ENCODE measurements around the gene CLOCK. TPM values are rescaled to one million over a fixed set of nuclear protein-coding genes. Genes with fewer than 3 reads are reported as not detected.

CLOCK gene
- polyA plus RNA-seq, 2 of the 4 experiments (the other 2 are of a cell fraction), result 6.6 to 14.2 TPM

DNA sequence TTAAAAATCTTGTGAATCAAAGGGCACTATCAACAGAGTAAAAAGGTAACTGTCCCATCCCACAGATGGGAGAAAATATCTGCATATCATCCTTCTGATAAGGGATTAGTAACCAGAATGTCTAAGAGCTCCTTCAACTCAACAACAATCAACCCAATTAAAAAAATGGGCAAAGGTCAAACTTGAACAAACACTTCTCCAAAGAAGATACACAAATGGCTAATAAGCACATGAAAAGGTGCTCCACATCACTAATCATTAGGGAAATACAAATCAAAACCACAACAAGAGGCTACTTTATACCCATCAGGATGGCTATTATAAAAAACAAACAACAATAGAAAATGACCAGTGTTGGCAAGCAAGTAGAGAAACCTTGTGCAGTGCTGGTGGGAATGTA lies 107.7 kb downstream of the CLOCK start:
- no peak overlapping the region for H3K4me2 ChIP-seq
- no peak overlapping the region for H3K27ac ChIP-seq
- FAIRE-seq (no peak), ATAC-seq (no peak), DNase-seq (ENCODE audit: low read depth in 1 of 2, low spot score in 1 of 2) (no peak)
- ChIA-PET POLR2A (interaction anchor here (1.5 kb wide), 1 partner anchor 44 kb away, joined by 3 read pairs; the partner anchor contains the start of gene TMEM165), CTCF (no interaction called here)
- no peak overlapping the region for H3K4me3 ChIP-seq
- no peaks in the 10 kb centered on the region for H3K9me3 ChIP-seq
- TF ChIP-seq POLR2A (IDR thresholded peaks at IDR 0.05; ENCODE audit: low read length) (no peak), HDAC2 (IDR thresholded peaks at IDR 0.05) (no peak), TP53 (CRISPR knock-in tag; IDR thresholded peaks at IDR 0.05) (no peak), RNF2 (IDR thresholded peaks at IDR 0.05; ENCODE audit: borderline replicate concordance, low read depth) (no peak), NFE2L2 (conservative IDR thresholded peaks at IDR 0.05; ENCODE audit: low read length) (no peak), NPAS2 (CRISPR knock-in tag; IDR thresholded peaks at IDR 0.05; ENCODE audit: borderline replicate concordance) (no peak), FOSB (CRISPR knock-in tag; IDR thresholded peaks at IDR 0.05) (no peak), PHF8 (IDR thresholded peaks at IDR 0.05; ENCODE audit: borderline replicate concordance, low read depth) (no peak), CBX2 (IDR thresholded peaks at IDR 0.05; ENCODE audit: borderline replicate concordance, low read depth) (no peak)
- TF ChIP-seq, protein P1, sequence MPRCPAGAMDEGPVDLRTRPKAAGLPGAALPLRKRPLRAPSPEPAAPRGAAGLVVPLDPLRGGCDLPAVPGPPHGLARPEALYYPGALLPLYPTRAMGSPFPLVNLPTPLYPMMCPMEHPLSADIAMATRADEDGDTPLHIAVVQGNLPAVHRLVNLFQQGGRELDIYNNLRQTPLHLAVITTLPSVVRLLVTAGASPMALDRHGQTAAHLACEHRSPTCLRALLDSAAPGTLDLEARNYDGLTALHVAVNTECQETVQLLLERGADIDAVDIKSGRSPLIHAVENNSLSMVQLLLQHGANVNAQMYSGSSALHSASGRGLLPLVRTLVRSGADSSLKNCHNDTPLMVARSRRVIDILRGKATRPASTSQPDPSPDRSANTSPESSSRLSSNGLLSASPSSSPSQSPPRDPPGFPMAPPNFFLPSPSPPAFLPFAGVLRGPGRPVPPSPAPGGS (IDR thresholded peaks at IDR 0.05), result no peak
- peaks cover 8% of the 10 kb centered on the region; the same call in 1 of the 3 replicates for H3K4me1 ChIP-seq

DNA sequence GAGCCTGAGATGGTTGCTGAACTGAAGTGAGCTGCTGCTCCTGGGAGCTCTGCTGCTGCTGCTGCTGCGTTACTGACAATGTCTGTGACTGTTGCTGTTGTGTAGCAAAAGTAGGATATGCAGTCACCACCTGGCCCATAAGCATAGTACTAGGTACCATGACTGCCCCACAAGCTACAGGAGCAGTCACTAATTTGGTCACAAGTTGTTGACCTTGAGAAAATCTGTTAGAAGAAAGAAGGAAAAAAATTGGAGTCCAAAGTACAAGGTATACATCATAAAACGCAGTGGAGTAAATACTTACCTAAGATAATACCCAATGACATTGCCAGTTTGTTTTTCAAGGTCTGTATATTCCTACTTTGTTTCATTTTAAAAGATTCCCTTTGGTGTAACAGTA lies 108.4 kb downstream of the CLOCK start:
- no peak overlapping the region for H3K4me2 ChIP-seq
- no peak for DNase-seq (ENCODE audit: low read depth in 1 of 2, low spot score in 1 of 2)
- no peak for ATAC-seq
- CTCF ChIA-PET, result interaction anchor here (1.2 to 1.3 kb wide), 2 partner anchors 15 to 116 kb away, joined by 3 to 4 read pairs; no protein-coding TSS in a partner anchor
- H3K4me1 ChIP-seq, result peaks cover 8% of the 10 kb centered on the region; the same call in 1 of the 3 replicates
- WGBS (ENCODE audit: missing lambda C conversion rate), result 88% methylated on average over 1 of the region's 2 CpGs
- no peak for FAIRE-seq
- TF ChIP-seq KDM5A (IDR thresholded peaks at IDR 0.05), result no peak
- TF ChIP-seq, protein P2, sequence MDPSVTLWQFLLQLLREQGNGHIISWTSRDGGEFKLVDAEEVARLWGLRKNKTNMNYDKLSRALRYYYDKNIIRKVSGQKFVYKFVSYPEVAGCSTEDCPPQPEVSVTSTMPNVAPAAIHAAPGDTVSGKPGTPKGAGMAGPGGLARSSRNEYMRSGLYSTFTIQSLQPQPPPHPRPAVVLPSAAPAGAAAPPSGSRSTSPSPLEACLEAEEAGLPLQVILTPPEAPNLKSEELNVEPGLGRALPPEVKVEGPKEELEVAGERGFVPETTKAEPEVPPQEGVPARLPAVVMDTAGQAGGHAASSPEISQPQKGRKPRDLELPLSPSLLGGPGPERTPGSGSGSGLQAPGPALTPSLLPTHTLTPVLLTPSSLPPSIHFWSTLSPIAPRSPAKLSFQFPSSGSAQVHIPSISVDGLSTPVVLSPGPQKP (IDR thresholded peaks at IDR 0.05; ENCODE audit: low read depth, low read length), result no peak
- TF ChIP-seq NR3C1 (IDR thresholded peaks at IDR 0.05), result no peak
- TF ChIP-seq ESRRA (IDR thresholded peaks at IDR 0.05; ENCODE audit: borderline replicate concordance, low read length), result no peak
- no peak for TF ChIP-seq FOXS1 (CRISPR knock-in tag; IDR thresholded peaks at IDR 0.05)
- TF ChIP-seq BHLHE40 (IDR thresholded peaks at IDR 0.05; ENCODE audit: low read depth, low read length), result no peak
- TF ChIP-seq JUNB (IDR thresholded peaks at IDR 0.05), result no peak
- TF ChIP-seq EP300 (IDR thresholded peaks at IDR 0.05), result no peak
- TF ChIP-seq, protein P3, sequence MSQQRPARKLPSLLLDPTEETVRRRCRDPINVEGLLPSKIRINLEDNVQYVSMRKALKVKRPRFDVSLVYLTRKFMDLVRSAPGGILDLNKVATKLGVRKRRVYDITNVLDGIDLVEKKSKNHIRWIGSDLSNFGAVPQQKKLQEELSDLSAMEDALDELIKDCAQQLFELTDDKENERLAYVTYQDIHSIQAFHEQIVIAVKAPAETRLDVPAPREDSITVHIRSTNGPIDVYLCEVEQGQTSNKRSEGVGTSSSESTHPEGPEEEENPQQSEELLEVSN (IDR thresholded peaks at IDR 0.05; ENCODE audit: borderline replicate concordance, low read depth), result no peak
- no peak for TF ChIP-seq CHD4 (IDR thresholded peaks at IDR 0.05; ENCODE audit: borderline replicate concordance)
- TF ChIP-seq CBX8 (IDR thresholded peaks at IDR 0.05), result no peak
- TF ChIP-seq, protein P4, sequence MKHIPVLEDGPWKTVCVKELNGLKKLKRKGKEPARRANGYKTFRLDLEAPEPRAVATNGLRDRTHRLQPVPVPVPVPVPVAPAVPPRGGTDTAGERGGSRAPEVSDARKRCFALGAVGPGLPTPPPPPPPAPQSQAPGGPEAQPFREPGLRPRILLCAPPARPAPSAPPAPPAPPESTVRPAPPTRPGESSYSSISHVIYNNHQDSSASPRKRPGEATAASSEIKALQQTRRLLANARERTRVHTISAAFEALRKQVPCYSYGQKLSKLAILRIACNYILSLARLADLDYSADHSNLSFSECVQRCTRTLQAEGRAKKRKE (CRISPR knock-in tag; IDR thresholded peaks at IDR 0.05; ENCODE audit: low read depth), result no peak
- no peak for TF ChIP-seq RARB (CRISPR knock-in tag; IDR thresholded peaks at IDR 0.05)
- TF ChIP-seq RFX5 (IDR thresholded peaks at IDR 0.05), result no peak
- POLR2A ChIA-PET, result interaction anchor here (1.5 kb wide), 1 partner anchor 43 kb away, joined by 3 read pairs; the partner anchor contains the start of gene TMEM165
- no peak overlapping the region for H3K4me3 ChIP-seq
- no peak overlapping the region for H3K27ac ChIP-seq
- H3K9me3 ChIP-seq, result no peaks in the 10 kb centered on the region
